ENCODE measurements around the gene NCKAP5L.
"Not testable (repeated sequence)": the region's sequence is repeated elsewhere in the genome, so short reads cannot be mapped to it uniquely, and the experiment has no call there.

NCKAP5L gene

DNA sequence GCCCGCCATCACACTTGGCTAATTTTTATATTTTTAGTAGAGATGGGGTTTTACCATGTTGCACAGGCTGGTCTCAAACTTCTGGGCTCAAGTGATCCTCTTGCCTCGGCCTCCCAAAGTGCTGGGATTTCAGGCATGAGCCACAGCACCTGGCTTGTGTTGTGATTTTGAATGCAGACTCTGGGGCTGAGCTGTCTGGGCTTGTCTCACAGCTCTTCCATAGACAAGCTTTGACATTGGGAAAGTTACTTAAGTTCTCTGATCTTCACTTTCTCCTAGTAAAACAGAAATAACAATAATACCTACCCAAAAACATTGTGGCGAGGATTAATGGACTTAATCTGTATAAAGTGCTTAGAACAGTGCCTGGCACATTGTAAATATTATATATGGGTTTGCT, 50.9 kb downstream of the NCKAP5L start:
- DNase-seq (ENCODE audit: low read depth) = no peak

DNA sequence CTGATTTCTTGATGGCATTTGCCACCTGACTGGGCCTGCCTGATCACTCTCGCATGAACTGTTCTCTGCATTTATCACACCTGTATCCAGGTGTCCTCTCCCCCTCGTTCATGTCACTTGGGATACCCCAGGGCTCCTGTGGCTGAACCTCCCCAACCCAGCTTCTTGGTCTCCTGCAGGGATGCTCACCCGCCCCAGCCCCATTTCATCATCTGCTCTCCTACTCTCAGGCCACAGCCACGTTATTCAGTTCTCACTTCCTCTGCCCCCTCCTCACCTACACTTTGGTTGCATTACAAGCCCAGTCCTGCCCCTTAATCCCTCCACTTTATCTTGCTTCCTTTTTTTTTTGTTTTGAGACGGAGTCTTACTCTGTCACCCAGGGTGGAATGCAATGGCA, 51.4 kb downstream of the NCKAP5L start:
- no peak for DNase-seq (ENCODE audit: low read depth)

DNA sequence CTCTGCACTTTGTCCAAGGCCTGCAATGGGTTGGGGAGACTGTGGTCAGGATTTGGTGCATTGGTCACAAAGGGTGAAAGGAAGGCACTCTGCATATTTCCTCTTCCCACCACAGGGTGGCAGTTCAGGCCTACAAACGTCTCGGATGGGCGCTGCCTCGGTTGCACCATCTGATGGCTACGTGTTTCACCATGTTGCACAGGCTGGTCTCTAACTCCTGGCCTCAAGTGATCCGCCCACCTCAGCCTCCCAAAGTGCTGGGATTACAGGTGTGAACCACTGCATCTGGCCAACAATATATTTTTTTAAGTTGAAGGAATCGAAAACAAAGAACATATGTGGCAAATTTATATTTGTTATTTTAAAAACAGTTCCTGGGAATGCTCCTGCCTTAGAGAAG, 51.8 kb downstream of the NCKAP5L start:
- DNase-seq (ENCODE audit: low read depth) = peak; percentile 13

DNA sequence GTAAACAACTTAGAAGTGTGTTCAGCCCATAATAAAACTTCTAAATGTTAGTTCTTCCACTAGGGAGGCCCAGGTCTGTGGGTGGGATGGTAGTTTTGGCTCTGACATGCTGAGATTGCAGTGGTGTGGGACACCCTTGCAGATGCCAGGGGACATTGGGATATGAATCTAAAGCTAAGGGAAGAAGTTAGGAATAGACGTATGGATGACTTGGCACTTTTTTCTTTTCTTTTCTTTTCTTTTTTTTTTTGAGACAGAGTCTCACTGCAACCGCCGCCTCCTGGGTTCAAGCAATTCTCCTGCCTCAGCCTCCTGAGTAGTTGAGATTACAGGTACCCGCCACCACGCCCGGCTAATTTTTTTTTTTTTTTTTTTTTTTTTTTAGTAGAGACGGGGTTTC, 55.1 kb downstream of the NCKAP5L start:
- not testable (repeated sequence) for DNase-seq (ENCODE audit: low read depth)

DNA sequence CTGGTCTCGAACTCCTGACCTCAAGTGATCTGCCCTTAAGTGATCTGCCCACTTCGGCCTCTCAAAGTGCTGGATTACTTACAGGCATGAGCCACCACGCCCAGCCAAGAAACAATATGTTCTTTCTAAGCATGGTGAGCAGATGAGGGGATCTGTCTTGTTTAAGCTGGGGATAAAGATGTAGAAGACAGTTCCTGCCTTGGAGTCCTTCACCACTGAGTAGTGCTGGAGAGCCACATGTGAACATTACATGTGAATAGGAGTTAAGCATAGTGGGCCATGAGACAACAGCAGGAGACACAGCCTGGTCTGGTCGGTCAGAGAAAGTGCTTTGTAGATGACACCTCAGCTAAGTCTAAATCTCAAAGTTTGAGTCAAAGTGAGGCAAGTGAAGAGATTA, 60.9 kb downstream of the NCKAP5L start:
- no peak for DNase-seq (ENCODE audit: low read depth)

DNA sequence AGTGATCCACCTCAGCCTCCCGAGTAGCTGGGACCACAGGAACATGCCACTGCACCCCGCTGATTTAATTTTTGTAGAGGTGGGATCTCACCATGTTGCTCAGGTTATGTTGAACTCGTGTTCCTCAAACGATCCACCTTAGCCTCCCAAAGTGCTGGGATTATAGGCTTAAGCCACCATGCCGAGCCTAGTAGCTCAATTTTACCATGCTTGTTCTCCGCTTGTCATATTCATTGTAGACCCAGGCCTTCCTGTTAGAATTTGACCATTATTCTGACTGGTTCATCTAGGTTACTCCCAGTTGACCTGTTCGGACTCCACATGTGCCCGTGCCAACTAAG, 62.1 kb downstream of the NCKAP5L start:
- no peak for DNase-seq (ENCODE audit: low read depth)

DNA sequence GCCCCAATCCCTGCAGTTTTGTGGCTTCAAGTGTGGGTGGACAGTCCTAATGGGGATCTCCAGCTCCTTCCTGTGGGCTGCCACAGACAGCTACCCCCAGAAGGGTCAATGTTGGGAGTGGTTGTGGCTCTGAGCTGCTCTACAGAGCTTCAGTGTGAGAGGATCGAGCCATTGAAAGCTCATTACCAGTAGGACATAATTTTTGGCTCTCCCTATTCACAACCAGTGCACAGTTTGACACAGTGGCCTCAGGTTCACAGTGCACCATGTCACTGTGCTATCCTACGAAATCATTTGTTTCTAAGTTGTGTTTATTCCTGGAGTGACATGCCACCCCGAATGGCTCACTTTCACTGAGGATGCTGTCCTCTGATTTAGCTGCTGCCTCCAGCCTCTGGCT, 64.1 kb downstream of the NCKAP5L start:
- DNase-seq (ENCODE audit: low read depth) = no peak

DNA sequence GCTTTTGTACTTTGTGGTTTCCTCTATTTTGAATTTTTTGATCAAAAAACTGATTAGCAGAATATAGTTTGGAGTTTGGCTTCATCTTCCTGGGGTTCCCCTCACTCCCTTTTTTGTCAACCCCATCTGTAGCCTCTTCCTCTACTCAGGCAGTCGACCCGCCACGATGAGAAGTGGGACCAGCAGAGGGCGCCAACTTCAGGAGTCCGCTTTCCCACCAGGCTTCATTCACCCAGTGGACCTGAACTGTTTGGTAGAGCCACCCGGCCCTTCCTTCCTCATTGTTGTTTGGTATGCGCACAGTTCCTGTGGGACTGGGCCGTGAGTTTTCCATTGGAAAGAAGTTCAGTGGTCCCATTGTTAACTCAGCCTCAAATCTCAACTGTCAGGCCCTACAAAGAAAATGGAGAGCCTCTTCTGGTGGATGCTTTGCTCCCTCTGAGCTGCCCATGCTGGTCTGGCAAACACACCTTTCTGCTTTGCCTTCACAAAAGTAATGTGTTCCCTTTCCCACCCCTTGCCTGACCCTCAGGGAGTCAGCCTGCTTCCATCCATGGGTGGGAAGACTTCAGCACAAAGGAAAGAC, 65.1 kb downstream of the NCKAP5L start:
- peak; percentile 48 for DNase-seq (ENCODE audit: low read depth)

DNA sequence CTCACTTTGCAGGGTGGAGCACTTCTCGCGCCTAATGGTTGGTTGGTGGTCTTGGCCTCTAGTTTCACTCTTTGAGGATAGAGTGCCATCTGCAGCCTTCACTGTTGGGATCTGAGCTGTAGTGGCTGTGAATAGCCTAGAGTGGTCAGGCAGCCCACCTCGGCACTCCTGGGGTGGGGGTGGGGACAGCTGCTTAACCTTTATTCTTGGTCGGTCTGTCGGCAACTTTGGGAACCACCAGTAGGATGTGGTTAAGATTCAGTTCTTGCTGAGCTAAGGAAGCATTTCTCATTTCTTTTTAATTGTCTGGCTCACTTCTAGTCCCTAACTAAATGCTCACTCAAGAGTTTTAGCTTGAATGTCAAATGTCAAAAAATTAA, 65.8 kb downstream of the NCKAP5L start:
- DNase-seq (ENCODE audit: low read depth) = no peak

DNA sequence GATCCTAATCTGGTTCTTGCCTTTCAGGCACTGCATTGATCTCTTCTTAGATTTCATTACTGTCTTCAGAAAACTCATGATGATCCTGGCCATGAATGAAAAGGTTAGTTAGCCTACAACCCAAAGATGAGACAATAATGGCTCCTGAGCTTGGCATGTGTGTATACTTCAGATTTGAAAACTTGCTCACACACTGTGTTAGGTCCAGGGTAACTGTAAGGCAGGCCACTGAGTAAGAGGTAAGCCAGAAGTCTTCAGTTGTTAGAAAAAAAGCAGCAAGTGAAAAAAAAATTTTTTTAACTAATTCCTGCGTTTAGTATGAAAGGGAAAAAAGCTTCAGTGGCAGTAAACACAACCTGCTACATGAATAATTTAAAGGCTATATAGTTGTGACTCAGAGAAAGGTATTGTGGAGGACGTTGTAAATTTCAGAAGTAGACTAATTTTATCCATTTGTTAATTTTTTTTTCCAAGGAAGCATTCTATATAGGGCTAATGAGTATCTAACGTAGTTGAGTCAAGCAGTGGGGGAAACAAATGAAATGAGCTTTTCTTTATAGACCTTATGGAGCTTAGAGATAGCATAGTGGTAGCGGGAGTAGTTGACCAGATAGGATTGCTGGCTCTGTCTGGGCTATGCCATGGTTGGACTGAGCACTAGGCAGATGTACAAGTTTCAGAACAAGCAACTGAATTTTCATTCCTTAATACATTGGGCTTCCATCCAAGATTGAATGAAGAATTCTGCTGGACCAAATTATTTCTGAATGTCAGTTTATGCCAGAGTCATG, 66.3 kb downstream of the NCKAP5L start:
- no peak for DNase-seq (ENCODE audit: low read depth)

DNA sequence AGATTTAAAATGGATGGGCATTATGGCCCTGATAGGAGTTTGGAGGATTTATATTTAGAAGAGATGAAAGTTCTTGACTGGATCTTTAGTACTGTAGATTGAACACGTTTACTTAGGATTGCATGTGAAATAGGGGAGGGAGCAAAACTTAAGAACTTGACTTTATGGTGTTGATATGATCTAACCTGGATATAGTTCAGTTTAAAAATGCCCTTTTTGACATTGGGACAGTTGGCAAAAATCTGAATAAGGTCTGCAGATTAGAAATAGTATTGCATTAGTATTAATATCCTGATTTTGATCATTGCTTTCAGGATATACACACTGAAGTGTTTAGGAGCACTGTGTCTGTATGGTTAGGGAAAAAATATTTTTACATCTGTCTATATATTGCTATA, 77.2 kb downstream of the NCKAP5L start:
- no peak for DNase-seq (ENCODE audit: low read depth)

DNA sequence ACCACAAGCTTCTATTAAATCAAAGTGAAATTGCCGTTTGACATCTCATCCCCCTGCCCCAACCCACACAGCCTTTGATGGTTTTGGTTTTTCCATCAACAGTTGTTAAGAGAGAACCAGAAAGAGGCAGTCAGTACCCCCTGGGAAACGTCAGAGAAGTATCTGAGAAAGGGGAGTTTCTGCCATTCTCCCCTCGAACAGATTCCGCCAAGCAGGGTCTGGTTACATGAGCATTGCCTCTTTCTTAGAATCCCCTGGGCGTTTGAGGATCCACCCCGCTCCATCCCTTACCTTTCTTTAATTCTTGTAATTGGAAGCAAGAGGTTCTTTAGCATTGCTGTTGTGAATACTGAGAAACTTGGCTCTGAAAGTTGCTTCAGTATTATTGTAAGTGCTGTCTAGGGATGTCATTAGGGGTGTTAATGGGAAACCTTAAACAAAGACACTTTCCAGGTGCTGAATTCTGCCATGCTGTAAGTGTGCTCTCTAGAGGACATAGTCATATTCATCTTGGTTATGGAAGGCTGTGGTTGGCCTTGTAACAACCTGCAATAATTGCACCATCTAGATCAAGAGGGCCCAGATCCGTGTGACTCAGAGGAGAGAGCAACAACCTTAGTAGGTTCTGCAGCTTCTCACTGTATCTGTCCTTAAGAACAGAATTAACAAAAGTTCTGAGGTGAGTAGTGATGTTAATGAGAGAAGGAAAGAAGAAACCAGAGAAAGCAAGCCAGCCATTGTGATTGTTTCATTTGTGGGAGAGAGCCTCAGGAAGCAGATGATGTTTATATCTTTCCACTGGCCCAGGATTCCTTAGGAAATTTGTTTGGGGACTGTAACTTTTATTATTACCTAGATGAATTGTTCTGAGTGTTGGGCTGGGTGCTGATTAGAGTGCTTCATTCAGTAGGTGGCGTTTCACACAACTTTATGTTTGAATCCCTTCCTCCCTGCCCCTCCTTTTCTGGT, 77.9 kb downstream of the NCKAP5L start:
- no peak for DNase-seq (ENCODE audit: low read depth)

DNA sequence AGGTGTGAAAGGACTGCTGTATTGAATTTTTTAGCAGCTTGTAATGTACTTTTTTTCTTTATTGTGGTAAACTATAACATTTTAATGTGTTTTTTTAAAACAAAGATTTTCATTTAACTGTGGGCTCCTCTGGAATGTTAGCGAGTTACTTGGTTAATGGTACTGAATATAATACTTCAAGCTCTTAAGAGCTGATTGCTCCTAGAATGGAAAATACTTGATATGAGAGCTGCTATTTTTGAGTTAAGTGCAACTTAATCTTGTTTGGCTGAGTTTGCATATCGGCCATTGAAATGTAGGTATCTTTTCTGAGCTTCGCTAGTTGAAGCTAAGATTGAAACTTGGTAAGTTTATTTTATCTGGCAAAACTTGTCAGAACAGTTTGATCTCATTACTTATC, 79.4 kb downstream of the NCKAP5L start:
- no peak for DNase-seq (ENCODE audit: low read depth)

DNA sequence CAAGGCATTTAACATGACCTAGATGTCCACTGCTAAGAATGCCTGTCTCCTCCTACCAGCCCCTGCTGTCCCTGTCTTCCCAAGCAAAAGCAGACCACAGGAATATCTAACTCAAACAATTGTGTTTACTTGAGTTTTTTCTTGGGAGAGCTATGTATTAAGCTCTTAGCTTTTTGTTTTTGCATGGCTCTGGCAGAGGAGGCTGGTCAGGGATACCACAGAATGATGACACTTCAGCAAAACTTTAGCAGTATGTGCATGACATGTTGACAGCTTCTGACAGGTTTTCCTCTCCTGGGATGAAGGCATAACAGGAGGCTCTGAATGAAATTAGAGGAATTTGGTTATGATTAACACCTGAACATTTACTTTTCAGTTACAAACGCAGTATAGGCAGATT, 79.9 kb downstream of the NCKAP5L start:
- no peak for DNase-seq (ENCODE audit: low read depth)

DNA sequence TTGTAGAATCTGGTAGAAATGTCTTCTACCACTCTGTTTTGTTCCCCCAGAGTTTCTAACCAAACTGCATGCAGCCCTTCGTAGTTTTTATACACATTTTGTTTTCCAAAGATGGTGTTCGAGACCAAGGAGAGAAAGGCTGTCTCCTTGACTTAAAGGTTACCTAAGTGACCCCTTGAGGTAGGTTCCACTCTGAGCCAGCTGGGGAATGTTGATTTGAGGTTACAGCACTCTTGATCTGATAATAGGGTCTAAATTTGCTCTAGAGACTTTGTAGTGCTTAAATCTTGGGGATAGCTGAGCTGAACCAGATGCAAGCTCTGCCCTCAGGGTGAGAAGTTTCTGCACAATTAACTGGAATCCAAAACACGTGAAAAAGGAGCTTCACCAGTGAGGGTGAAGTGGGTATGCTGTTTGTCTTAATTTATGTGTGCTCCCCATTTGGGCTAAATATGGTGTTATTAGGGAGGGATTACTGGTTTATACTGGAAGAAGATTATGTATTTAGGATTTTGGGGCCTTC, 83.8 kb downstream of the NCKAP5L start:
- DNase-seq (ENCODE audit: low read depth) = no peak

DNA sequence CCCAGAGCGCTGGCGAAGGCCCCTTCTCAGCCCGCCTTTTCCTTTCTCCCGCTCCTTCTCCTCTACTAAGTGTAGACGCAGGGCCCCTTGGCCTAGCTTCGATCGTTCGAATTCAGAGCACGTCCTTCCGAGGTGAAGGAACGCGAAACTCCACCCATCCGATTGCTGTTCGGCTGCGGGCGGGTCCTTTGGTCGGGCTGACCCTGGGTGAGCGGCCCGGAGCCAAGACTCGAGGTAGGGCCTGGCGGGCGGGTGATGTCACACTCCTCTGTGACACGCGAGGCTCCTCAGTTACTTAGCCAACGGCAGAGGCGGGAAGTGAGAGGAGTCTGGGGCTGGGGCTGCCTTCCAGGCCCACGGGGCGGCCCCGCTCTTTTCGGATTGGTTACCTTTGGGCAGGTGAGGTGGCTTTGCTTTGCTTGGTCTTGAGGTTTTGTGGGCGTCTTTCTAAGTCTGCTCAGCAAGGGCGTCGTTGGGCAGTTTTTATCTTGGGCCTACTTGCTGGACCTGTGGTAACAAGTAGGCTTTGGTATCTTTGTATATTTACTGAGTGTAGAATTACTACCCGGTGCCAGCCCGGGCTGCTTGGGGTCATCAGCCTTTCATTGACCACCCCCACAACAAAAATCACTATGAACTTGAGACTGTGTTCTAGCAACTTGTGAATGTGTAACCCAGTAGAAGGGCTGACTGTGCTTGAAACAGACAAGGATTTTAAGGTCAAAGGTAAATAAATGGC, 86.2 kb downstream of the NCKAP5L start:
- DNase-seq (ENCODE audit: low read depth) = peak; percentile 80
